MCF 10A (cell line): ENCODE data around the gene PPP1R15B. TPM values are rescaled to one million over a fixed set of nuclear protein-coding genes. Genes with fewer than 3 reads are reported as not detected.

Source experiments
- BruUV-seq: library from RNA; stranded (reverse); fragments of 400-500 nt; replicated peaks from 2 replicates; lab custom pipeline; 2021; lab: Mats Ljungman, UMichigan
- CTCF ChIA-PET: fragments of 300-600 bp; sonication (Branson Sonifier 250); formaldehyde crosslinking; extraction: SDS; loops from one replicate; lab custom pipeline; 2021; ENCODE audit warnings: antibody characterized with exemption, inconsistent platforms; lab: Yijun Ruan, JAX
- POLR2A ChIA-PET: fragments of 300-600, 350-650 bp; sonication (Branson Sonifier 250); formaldehyde crosslinking; extraction: SDS; loops from one replicate; lab custom pipeline; 2020; ENCODE audit warnings: antibody characterized with exemption, inconsistent platforms; lab: Yijun Ruan, JAX
- DNase-seq: peaks from one replicate; pipeline ENCODE4 v3.0.0-alpha.2; 2018; ENCODE audit not compliant: unreplicated experiment
- H3K27ac Mint-ChIP-seq: one replicate; pipeline ENCODE4 v1.8.0; 2022; ENCODE audit warnings: mild to moderate bottlenecking, low read depth, mixed read lengths; ENCODE audit not compliant: unreplicated experiment
- H3K27me3 Mint-ChIP-seq: one replicate; pipeline ENCODE4 v1.8.0; 2022; ENCODE audit warnings: mixed read lengths; ENCODE audit not compliant: insufficient read depth, unreplicated experiment
- H3K36me3 Mint-ChIP-seq: one replicate; pipeline ENCODE4 v1.8.0; 2022; ENCODE audit warnings: mild to moderate bottlenecking, moderate library complexity, mixed read lengths; ENCODE audit not compliant: insufficient read depth, unreplicated experiment
- H3K4me1 Mint-ChIP-seq: one replicate; pipeline ENCODE4 v1.8.0; 2022; ENCODE audit warnings: mixed read lengths; ENCODE audit not compliant: insufficient read depth, unreplicated experiment
- H3K4me3 Mint-ChIP-seq: one replicate; pipeline ENCODE4 v1.8.0; 2022; ENCODE audit warnings: mild to moderate bottlenecking, moderate library complexity, mixed read lengths; ENCODE audit not compliant: unreplicated experiment
- H3K9me3 Mint-ChIP-seq: one replicate; pipeline ENCODE4 v1.8.0; 2022; ENCODE audit warnings: mixed read lengths; ENCODE audit not compliant: unreplicated experiment
- intact Hi-C: fragments of 100-400 bp; cut with micrococcal nuclease; formaldehyde crosslinking; loops from 2 replicates; pipeline ENCODE4 v1.14.1; 2022
- total RNA-seq: library from RNA; stranded (reverse); gene quantifications from 2 replicates; pipeline ENCODE4 v1.2.3, GENCODE V29; 2022
- TF ChIP-seq, protein P1 (sequence below): fragments of 200-600 bp; IDR thresholded peaks from one replicate; pipeline ENCODE4 v1.8.0; 2022; ENCODE audit warnings: antibody characterized with exemption, mild to moderate bottlenecking; ENCODE audit not compliant: unreplicated experiment

The PPP1R15B gene
- total RNA-seq, 1 experiment from 2014 or later, result 86.0 TPM

DNA sequence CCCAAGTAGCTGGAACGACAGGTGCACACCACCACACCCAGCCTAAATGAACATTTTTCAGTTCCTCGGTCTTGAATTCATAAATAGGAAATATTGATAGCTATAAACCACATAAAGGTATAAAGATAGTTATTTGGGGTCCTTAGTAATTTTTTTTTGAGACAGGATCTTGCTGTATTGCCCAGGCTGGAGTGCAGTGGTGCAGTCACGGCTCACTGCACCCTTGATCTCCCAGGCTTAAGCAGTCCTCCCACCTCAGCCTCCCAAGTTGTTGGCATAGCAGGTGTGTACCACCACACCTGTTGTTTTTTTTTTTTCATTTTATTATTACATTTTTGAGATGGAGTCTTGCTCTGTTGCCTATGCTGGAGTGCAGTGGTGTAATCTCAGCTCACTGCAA, 3.7 kb upstream of the PPP1R15B start:
- Mint-ChIP-seq H3K9me3 (no peaks in the 10 kb centered on the region), H3K27me3 (no peaks in the 10 kb centered on the region), H3K27ac (no peak overlapping the region), H3K36me3 (peaks cover 23% of the 10 kb centered on the region), H3K4me3 (no peak overlapping the region), H3K4me1 (peaks cover 44% of the 10 kb centered on the region)
- ChIA-PET CTCF (interaction anchor here (0.6 to 3.9 kb wide), 11 partner anchors 14 to 392 kb away, joined by 3 to 33 read pairs (median 4); partner anchors contain the start of gene PIK3C2B), POLR2A (interaction anchor here (0.6 to 6.6 kb wide), 9 partner anchors 13 to 121 kb away, joined by 3 to 111 read pairs (median 8); partner anchors contain the start of gene PIK3C2B)
- intact Hi-C loops, result no loop called here
- DNase-seq, result no peak
- TF ChIP-seq, protein P1, sequence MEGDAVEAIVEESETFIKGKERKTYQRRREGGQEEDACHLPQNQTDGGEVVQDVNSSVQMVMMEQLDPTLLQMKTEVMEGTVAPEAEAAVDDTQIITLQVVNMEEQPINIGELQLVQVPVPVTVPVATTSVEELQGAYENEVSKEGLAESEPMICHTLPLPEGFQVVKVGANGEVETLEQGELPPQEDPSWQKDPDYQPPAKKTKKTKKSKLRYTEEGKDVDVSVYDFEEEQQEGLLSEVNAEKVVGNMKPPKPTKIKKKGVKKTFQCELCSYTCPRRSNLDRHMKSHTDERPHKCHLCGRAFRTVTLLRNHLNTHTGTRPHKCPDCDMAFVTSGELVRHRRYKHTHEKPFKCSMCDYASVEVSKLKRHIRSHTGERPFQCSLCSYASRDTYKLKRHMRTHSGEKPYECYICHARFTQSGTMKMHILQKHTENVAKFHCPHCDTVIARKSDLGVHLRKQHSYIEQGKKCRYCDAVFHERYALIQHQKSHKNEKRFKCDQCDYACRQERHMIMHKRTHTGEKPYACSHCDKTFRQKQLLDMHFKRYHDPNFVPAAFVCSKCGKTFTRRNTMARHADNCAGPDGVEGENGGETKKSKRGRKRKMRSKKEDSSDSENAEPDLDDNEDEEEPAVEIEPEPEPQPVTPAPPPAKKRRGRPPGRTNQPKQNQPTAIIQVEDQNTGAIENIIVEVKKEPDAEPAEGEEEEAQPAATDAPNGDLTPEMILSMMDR, result no peak
- no TSS peak for BruUV-seq

DNA sequence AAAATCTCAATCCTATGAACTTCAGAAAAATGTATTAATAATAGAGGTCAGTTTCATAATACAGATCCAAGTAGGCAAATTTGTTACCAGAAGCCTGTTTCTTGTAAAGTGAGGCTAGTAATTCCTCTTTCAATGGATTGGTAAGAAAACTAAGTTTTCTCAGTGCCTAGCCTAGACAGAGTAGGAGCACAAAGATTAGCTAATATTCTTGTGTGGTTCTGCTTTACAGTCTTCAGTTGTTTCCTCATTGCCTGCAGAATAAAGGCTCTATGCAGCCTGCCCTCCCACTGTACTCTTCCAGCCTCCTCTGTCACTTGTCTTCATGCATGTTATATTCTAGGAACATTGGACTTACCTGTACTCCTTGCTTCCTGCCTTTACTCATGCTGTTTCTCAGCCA, 2.4 kb upstream of the PPP1R15B start:
- no TSS peak for BruUV-seq
- Mint-ChIP-seq H3K27me3 (no peaks in the 10 kb centered on the region), H3K27ac (peak overlapping the region; percentile 100), H3K9me3 (no peaks in the 10 kb centered on the region), H3K4me1 (peaks cover 37% of the 10 kb centered on the region), H3K36me3 (peaks cover 32% of the 10 kb centered on the region), H3K4me3 (no peak overlapping the region)
- POLR2A ChIA-PET, result interaction anchor here (0.6 to 6.6 kb wide), 15 partner anchors 8 to 550 kb away, joined by 3 to 111 read pairs (median 8); partner anchors contain the start of genes MDM4 and PIK3C2B
- peak; percentile 42 for DNase-seq
- CTCF ChIA-PET, result interaction anchor here (0.5 to 3.9 kb wide), 14 partner anchors 11 to 393 kb away, joined by 3 to 33 read pairs (median 4); partner anchors contain the start of gene PIK3C2B
- intact Hi-C loops, result no loop called here
- TF ChIP-seq, protein P1, result no peak

DNA sequence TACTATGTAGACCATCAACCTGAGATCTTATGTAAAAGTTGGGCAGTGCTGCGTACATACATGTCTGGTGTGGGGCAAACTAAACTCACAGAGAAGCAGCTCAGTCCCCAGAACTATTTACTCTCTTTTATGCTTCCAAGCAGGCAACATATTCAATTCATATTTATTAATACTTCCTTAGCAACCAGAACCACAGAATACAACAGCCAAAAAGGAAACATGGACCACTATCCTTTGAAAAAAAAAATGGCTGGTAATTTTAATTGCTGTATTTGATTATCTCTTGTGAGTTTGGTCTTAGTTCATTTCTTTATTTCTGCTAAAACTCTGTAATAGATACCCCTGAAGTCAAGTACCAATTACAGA, 1.5 kb upstream of the PPP1R15B start:
- H3K4me3 Mint-ChIP-seq, result peak overlapping the region; percentile 100
- H3K36me3 Mint-ChIP-seq, result peaks cover 41% of the 10 kb centered on the region
- ChIA-PET CTCF (interaction anchor here (0.8 to 3.9 kb wide), 11 partner anchors 12 to 394 kb away, joined by 3 to 33 read pairs (median 4); partner anchors contain the start of gene PIK3C2B), POLR2A (interaction anchor here (0.6 to 6.6 kb wide), 14 partner anchors 9 to 549 kb away, joined by 3 to 111 read pairs (median 8); partner anchors contain the start of genes MDM4 and PIK3C2B)
- DNase-seq, result no peak
- intact Hi-C loops, result no loop called here
- peaks cover 28% of the 10 kb centered on the region for H3K4me1 Mint-ChIP-seq
- no TSS peak for BruUV-seq
- no peaks in the 10 kb centered on the region for H3K27me3 Mint-ChIP-seq
- TF ChIP-seq, protein P1, result no peak
- peak overlapping the region; percentile 100 for H3K27ac Mint-ChIP-seq
- no peaks in the 10 kb centered on the region for H3K9me3 Mint-ChIP-seq

DNA sequence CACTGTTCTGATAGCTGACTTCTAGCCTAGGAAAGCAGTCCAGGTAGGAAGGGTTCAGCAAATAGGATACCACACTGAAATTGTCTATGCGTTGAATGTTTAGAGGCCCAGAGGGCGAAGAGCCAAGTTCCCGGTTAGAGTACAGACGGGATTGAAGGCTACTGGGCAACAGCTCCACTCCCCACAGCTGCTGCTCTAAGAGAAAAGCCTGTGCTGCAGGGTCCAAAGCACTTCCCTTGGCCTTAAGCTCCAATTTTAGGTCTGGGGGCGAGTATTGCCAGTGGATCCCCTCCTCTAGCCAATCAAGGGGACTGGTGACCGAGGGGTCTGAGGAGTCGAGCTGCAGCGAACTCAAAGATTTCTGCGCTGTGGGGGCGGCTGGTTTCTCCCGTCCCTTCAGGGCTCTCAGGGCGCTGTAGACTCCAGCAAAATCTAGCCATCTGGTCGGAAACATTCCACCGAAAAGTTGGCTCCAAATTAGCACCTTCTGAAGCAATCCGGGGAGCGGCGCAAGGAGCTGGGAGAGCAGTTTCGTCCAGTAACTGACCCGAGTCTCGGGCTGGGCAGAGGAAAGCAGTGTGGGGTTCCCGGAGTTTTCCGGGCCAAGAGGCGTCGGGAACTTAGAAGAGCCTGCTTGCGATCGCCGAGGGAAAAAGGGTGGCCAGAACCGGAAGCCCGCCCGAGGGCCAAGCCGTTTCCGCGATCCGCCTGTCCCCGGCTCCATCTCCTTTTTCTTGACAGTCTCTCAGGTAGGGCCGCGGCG, 748 bp downstream of the PPP1R15B start:
- BruUV-seq, result no TSS peak
- ChIA-PET CTCF (interaction anchor here (0.7 to 5.1 kb wide), 15 partner anchors 12 to 550 kb away, joined by 3 to 43 read pairs (median 5); partner anchors contain the start of genes MDM4, PIK3C2B and SNRPE), POLR2A (interaction anchor here (0.5 to 8.7 kb wide), 27 partner anchors 8 to 1605 kb away, joined by 3 to 182 read pairs (median 7); partner anchors contain the start of genes BTG2, MDM4, PIK3C2B and RBBP5)
- intact Hi-C loops, result loop anchor here (1.0 kb wide), 2 partner anchors 83 to 92 kb away; partner anchors contain the start of gene PIK3C2B
- Mint-ChIP-seq H3K27me3 (no peaks in the 10 kb centered on the region), H3K4me3 (peak overlapping the region; percentile 100), H3K27ac (peak overlapping the region; percentile 100), H3K9me3 (no peaks in the 10 kb centered on the region), H3K36me3 (peaks cover 64% of the 10 kb centered on the region), H3K4me1 (peaks cover 16% of the 10 kb centered on the region)
- TF ChIP-seq, protein P1, result no peak
- DNase-seq, result peak; percentile 76
